GM21515 (cell line): Measurements from ENCODE around the gene NOVA1.
"Not testable (repeated sequence)": the region's sequence is repeated elsewhere in the genome, so short reads cannot be mapped to it uniquely, and the experiment has no call there.

Source experiments
- ATAC-seq: cut with Tn5 transposase; IDR thresholded peaks from one replicate; pipeline ENCODE4 v1.9.1; 2021; ENCODE audit not compliant: unreplicated experiment

The NOVA1 gene, protein sequence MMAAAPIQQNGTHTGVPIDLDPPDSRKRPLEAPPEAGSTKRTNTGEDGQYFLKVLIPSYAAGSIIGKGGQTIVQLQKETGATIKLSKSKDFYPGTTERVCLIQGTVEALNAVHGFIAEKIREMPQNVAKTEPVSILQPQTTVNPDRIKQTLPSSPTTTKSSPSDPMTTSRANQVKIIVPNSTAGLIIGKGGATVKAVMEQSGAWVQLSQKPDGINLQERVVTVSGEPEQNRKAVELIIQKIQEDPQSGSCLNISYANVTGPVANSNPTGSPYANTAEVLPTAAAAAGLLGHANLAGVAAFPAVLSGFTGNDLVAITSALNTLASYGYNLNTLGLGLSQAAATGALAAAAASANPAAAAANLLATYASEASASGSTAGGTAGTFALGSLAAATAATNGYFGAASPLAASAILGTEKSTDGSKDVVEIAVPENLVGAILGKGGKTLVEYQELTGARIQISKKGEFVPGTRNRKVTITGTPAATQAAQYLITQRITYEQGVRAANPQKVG

DNA sequence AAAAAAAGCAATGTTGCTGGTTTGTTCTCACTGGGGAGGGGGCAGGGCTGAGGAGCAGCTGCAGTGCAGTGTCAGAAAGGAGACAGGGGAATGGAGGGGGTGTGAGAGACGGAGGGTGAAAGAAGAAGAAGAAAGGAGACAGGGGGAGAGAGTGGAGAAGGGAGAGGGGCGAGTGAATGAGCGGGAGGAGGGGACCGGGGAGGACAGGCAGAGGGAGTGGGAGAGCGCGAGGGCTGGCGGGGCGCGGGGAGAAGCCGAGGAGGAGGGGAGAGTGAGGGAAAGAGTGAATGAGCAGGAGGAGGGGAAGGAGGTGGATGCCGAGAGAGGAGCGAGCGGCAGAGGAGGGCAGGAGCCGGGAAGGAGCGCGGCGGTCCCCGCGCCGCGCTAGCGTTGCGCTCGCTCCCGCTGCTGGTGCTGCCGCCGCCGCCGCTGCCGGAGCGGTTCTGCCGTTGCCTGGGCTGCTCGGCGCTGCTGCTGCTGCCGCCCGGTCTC, at the start of gene NOVA1:
Gene NOVA1 (minus strand): TSS at position 445 of the 492 bp plus-strand sequence. CDS start 597 bp downstream, outside the sequence.
- ATAC-seq, result no peak

DNA sequence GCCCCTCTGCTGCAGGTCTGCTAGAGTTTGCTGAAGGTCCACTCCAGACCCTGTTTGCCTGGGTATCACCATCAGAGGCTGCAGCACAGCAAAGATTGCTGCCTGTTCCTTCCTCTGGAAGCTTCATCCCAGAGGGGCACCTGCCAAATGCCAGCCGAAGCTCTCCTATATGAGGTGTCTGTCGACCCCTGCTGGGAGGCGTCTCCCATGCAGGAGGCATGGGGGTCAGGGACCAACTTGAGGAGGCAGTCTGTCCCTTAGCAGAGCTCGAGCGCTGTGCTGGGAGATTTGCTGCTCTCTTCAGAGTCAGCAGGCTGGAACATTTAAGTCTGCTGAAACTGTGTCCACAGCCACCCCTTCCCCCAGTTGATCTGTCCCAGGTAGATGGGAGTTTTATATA, 47.2 kb upstream of the NOVA1 start:
- ATAC-seq, result not testable (repeated sequence)

DNA sequence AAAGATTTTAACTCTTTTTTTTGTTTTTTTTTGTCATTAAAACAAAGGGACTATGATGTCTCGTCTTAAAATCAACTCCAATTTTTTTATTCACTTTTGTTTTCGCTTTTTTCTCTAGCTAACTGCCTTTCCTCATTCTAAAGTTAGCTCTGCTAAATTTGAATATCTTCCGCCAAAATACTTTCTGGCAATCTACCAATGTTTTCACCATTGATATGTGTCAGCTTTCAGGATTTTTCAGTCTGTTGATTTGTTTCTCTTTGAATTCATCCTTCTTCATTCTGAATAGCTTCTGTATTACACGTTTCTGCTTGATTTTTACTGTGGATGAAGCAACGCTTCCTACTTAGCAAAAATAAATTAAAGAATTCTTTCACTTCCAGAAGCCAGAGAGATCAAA, 38.7 kb upstream of the NOVA1 start:
- no peak for ATAC-seq

DNA sequence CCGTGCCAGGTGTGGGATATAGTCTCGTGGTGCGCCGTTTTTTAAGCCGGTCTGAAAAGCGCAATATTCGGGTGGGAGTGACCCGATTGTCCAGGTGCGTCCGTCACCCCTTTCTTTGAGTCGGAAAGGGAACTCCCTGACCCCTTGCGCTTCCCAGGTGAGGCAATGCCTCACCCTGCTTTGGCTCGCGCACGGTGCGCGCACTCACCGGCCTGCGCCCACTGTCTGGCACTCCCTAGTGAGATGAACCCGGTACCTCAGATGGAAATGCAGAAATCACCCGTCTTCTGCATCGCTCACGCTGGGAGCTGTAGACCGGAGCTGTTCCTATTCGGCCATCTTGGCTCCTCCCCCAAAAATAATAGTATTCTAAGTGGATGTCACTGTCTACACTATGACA, 37.1 kb upstream of the NOVA1 start:
- ATAC-seq, result not testable (repeated sequence)

DNA sequence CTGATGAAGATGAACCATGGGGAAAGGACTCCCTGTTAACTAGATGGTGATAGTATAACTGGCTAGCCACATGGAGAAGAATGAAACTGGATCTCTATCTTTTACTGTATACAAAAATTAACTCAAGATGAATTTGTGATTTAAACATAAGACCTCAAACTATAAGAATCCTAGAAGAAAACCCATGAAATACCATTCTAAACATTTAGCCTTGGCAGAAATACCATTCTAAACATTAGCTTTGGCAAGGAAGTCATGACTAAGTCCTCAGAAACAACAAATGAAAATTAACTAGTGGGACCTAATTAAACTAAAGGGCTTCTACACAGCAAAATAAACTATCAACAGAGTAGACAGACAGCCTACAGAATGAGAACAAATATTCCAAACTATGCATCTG, 28.4 kb upstream of the NOVA1 start:
- no peak for ATAC-seq

DNA sequence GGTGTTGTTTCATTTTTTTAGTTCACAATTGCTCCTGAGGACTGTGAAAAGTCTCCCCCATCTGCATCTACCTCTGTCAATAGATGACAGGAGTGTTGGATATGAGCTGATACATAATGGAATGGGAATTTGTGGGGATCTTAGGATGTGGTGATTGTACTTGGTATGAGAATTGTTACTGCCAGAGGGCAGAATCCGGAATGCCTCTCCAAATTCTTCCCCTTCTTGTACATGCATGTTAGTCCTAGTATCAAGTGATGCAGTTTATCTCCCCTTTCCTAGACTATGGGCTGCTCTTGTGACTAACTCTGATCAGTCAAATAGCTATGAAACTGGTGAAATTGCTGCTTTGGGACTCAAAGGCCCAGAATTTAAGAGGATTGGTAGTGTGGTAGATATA, 24.8 kb upstream of the NOVA1 start:
- ATAC-seq, result no peak

DNA sequence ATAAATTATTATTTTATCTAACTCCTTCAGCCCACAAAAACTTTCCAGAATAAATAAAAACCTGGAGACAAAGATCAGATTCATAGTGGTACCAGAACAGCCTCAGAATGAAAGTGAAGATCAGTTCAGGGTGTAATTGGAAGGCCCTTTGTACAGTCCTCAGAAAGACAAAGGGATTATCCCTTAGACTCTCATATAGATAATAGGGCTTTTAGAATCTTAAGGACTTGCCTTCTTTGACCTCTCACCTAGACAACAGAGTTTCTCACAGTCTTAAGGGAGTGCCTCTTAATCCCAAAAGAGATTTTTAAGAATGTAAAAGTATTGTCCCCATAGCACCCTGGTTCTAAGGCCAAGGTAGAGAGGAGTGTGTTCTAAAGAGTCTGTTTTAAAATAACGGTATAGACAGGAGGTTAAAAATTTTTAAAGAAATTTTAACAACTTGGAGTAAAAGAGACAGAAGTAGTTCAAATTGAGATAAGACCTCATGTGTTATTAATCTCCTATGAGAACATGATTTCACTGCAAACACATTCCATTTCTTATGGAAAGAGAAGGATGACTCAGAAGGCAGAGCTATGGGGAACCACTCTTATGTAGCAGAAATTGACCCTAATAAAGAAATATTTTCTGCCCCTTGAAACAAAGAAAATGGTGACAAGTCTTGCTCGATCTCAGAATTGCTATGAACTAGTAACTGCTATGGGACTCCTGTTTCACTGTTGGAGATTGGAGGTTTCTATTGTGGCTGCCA, 24.2 kb upstream of the NOVA1 start:
- ATAC-seq, result no peak

DNA sequence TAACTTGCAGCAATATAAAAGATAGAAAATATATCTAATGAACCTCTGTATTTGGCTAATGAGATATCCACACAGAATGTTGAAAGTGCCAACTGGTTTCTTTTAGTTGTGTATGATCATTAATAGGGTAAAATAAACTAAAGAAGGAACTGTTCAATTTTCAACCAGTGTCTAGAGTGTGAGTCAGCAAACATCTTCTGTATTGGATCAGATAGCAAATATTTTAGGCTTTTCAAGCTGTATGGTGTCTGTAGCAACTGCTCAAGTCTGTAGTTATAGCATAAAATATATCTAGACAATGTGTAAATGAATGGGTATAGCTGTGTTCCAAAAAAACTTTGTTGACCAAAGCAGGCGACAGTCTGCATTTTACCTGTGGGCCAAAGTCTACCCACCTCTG, 23.5 kb upstream of the NOVA1 start:
- ATAC-seq, result no peak

DNA sequence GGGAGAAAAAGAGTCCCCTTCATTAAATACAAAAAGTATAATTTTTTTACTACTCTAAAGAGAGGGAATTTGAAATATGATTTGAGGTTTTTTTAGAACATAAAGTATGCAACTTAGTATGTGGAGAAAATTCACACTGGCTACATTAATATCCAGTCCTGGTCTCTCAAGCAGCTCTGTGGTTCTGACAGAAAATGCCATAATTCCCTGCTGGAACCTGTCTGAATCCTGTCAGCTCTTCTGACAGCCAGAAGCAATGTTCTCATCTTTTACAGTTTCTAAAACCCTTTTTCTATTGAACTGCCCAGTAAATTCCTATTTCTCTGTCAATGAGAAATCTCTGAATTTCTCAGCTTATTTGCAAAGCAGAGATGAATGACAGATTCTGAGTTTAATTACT, 13.4 kb upstream of the NOVA1 start:
- ATAC-seq, result no peak

DNA sequence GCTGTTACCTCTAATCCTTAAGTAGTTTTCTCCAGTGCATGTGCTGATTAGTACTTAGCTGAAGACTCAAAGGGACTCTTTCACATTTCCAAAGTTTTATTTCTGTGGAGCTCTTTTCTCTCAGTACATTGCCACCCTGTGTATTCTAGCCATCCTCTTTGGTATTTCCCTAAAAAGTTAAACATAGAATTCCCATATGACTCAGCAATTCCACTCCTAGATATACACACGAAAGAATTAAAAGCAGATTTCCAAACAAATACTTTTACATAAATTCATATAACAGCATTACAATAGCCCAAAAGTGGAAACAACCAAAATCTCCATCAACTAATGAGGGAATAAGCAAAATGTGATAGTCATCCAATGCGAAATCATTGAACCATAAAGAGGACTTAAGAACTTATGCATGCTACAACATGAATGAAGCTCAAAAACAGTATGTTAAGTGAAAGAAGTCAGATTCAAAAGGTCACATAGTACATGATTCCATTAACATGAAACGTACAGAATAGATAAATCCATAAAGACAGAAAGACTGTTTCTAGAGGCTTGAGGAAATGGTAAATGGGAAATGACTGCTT, 9.0 kb upstream of the NOVA1 start:
- ATAC-seq, result no peak

DNA sequence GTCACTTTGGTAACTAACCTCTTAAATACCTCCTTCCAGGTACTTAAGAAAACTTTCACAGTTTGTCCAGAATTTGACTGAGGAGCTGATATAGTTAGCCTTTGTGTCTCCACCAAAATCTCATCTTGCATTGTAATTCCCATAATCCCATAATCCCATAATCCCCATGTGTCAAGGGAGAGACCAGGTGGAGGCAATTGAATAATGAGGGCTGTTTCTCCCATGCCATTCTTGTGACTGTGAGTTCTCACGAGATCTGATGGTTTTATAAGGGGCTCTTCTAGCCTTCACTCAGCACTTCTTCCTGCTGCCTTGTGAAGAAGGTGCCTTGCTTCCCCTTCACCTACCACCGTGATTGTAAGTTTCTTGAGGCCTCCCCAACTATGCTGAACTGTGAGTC, 7.8 kb upstream of the NOVA1 start:
- ATAC-seq, result no peak

DNA sequence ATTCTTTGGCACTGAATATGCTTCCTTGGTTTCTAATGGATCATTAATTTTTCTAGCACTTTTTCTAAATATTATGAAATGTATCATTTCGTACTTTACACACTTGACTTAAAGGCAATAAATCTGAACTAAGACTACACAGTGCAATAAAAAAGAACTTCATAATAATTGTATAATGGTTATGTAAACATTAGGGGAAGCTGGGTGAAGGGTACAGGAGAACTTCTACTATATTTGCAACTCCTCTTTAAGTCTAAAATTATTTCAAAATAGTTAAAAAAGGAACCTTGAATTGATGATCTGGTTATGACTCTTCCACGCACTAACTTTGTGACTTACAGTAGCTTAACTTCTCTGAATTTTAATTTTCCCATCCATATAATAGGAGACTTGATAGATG, 5.1 kb upstream of the NOVA1 start:
- no peak for ATAC-seq

DNA sequence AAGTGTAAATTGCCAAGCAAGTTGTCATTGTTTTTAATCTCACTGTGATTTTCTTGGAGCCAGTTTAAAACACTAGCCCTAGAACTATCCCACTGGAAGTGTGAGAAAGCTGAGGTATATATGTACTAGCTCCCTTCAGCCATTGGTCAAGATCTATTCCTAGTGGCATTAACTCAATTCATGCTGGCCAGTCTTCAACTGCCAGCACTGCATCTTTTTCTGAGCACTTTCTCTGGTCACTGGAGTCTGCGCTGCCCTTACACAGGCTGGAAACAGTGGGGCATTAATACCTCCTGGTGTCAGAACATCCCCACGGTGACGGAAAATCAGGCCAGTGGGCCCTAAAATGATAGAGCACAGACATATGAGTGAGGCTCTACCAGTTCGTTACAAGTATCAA, 4.0 kb upstream of the NOVA1 start:
- no peak for ATAC-seq

DNA sequence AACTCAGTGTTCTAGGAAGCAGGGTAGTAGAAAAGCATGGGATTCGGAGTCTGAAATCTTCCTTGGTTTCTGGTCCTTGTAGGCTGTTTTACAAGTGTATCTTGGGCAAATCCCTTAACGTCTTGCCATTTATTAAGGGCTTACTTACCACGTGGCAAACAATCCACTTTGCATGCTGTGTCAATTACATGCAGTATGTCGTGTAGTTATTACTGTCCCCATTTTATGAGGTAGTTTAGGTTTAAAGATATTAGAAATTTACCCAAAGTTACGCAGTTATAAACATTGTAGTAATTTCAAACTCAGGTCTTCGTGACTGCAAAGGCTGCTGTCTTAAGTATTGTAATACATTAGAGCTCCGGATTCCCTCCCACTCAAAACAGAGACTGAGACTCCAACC, 1.5 kb upstream of the NOVA1 start:
- ATAC-seq, result no peak

DNA sequence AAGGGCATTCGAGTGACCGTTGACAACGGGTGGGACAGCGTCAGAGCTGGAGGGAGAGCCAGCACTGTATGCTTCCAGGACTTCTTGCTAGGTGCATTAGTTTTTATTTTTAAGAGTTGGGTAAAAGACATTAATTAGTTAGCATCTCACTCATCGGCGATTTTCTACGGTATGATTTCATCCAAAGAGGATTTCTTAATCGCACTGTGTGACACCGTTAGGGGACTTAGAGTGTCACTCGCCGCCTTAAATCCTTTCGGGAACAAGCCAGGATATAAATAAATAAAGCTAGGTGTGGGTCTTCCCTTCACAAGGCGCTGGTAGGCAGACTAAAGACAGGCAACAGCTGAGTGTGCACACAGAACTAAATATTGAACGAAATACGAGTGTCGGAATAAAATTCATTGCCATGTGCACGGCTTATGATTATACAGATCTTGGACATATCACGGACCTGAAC, 869 bp upstream of the NOVA1 start:
- ATAC-seq, result no peak

DNA sequence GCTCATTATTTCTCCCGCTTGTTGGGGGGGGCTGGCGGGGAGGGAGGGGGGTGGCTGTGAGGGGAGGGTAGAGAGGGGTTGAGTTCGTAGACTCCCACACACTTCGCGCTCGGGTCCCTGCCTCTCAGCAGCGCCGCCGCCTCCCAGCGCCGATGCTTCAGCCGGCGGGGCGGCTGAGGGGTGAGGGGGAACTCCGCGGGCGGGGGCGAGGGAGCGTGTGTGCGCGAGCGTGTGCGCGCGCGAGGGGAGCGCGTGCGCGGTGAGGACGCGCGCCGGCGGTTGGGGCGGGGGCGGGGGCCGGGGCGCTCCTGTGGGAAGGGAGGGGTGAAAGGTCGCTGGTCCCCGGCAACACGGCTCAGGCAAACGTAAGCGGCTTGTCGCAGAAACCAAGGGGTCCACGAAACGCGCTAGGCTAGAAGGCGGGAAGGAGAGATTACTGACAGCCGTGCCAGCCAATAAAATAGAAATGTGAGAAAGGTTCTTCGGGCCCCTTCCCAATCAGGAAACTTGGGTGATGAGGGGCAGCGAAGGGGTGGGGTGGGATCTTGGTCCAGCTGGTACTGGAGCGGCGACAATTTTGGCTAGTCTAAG, 343 bp upstream of the NOVA1 start:
- no peak for ATAC-seq

DNA sequence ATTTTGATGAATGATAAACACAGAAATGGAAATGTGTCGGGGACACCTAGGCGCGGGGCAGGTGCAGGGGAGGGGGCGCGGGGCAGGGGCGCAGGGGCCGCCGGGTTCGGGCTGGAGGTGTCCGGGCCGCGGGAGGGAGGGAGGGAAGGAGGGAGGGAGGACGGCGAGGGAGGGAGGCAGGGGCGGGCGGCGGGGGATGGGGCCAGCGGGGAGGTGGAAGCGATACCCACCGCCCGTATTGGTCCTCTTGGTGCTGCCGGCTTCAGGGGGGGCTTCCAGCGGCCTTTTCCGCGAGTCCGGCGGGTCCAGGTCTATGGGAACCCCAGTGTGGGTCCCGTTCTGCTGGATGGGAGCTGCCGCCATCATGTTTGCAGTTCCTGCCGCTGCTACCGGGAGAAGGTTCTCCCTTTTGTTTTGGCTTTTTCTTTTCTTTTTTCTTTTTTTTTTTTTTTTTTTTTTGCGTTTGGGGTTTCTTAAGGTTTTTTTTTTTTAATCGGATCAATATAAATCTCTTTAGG, 703 bp downstream of the NOVA1 start:
- no peak for ATAC-seq

DNA sequence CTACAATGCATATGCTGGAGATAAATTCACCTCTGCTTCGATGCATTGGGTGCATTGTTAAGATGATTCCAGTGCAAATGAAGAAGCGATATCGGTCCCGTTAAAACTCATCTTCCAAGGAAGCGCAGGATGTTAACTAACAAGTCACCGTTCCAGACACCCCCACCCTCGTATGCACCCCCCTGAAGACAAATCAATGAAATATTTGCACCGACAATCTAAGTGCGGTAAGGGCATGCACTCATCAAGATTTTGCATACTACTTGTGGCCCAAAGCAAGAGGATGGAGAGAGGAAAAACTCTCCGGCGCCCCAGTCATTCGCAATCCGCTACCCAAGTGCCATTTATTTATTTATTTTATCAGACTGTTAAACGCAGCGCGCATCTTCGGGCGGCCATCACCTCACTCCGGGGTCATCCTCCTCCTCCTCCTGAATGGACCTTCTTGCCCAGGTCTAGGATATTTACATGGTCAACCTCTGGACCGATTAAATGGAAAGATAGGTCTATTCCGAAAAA, 1.2 kb downstream of the NOVA1 start:
- ATAC-seq, result no peak

DNA sequence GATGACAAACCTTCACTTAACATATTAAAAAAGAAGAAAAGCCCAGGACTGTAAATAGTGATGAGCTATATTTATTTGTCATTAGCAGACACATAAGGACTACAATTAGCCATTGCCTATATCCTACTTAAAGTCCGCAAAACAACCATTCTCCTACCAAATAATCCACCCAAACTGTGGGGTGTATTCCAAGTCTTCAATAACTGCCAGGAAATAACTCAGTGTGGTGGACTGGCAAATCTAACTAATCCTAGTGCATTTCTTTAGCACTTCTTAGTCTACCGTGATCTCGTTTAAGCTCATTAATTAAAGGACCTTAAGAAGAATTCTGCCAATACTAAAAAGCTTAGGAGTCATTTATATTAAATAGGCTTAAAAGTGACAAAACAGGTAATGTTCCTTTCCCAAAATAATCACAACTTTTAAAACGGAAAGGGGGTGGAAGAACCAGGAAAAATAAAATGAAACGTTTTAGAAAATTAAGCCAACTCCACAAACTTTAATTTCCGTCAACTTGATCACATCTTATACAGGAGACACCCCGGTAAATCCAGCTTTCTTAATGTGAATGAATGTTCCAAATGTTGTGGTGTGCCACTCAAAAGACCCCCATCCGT, 1.8 kb downstream of the NOVA1 start:
- no peak for ATAC-seq
